Neural cell (in vitro differentiated cells): Measurements from ENCODE around the gene NTNG1.

Experiments
- EP300 ChIP-seq: fragments of 450-650 bp; conservative IDR thresholded peaks from 2 replicates; pipeline ENCODE4 v1.6.1; 2014; ENCODE audit warnings: antibody characterized with exemption, mild to moderate bottlenecking, moderate library complexity; ENCODE audit not compliant: poor library complexity, severe bottlenecking
- EZH2 ChIP-seq: fragments of 200-600, 300-800 bp; shearing (Covaris generic), sonication (generic); IDR thresholded peaks from 2 replicates; pipeline ENCODE4 v1.6.1; 2014; ENCODE audit warnings: antibody characterized with exemption, low read length, borderline replicate concordance, mild to moderate bottlenecking; ENCODE audit not compliant: insufficient read depth, poor library complexity, severe bottlenecking
- POLR2AphosphoS5 ChIP-seq: IDR thresholded peaks from 2 replicates; pipeline ENCODE4 v1.6.1; 2012
- RAD21 ChIP-seq: fragments of 450-650 bp; conservative IDR thresholded peaks from 2 replicates; pipeline ENCODE4 v1.6.1; 2014; ENCODE audit warnings: antibody characterized with exemption, mild to moderate bottlenecking, moderate library complexity
- SMC3 ChIP-seq: fragments of 450-650 bp; conservative IDR thresholded peaks from 2 replicates; pipeline ENCODE4 v1.6.1; 2014; ENCODE audit warnings: antibody characterized with exemption, mild to moderate bottlenecking, moderate library complexity; ENCODE audit not compliant: poor library complexity
- TAF1 ChIP-seq: IDR thresholded peaks from 2 replicates; pipeline ENCODE4 v1.6.1; 2012; ENCODE audit warnings: low read depth
- TF ChIP-seq, protein P1 (sequence below): fragments of 450-650 bp; IDR thresholded peaks from 2 replicates; pipeline ENCODE4 v1.5.1; 2014; ENCODE audit warnings: antibody characterized with exemption, mild to moderate bottlenecking, moderate library complexity; ENCODE audit not compliant: poor library complexity, severe bottlenecking
- TF ChIP-seq, protein P2 (sequence below): IDR thresholded peaks from 2 replicates; pipeline ENCODE4 v1.6.1; 2012; ENCODE audit warnings: borderline replicate concordance

DNA sequence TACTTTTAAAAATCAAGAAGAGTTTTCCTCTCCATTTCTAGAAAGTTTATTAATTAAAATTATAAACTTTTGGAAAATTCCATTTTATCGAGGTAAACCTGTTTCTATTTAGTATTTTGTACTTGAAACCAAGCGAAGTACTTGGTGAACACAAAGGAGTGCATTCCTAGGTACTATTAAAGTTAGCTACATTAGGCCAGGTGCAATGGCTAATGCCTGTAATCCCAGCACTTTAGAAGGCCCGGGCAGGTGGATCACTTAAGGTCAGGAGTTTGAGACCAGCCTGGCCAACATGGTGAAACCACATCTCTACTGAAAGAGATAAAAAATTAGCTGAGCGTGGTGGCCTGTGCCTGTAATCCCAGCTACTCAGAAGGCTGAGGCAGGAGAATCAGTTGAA, 292.2 kb downstream of the NTNG1 start:
- TF ChIP-seq, protein P1, sequence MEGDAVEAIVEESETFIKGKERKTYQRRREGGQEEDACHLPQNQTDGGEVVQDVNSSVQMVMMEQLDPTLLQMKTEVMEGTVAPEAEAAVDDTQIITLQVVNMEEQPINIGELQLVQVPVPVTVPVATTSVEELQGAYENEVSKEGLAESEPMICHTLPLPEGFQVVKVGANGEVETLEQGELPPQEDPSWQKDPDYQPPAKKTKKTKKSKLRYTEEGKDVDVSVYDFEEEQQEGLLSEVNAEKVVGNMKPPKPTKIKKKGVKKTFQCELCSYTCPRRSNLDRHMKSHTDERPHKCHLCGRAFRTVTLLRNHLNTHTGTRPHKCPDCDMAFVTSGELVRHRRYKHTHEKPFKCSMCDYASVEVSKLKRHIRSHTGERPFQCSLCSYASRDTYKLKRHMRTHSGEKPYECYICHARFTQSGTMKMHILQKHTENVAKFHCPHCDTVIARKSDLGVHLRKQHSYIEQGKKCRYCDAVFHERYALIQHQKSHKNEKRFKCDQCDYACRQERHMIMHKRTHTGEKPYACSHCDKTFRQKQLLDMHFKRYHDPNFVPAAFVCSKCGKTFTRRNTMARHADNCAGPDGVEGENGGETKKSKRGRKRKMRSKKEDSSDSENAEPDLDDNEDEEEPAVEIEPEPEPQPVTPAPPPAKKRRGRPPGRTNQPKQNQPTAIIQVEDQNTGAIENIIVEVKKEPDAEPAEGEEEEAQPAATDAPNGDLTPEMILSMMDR = no peak
- TF ChIP-seq RAD21 (no peak), EZH2 (no peak), EP300 (no peak), SMC3 (no peak), TAF1 (no peak), POLR2AphosphoS5 (no peak)
- TF ChIP-seq, protein P2, sequence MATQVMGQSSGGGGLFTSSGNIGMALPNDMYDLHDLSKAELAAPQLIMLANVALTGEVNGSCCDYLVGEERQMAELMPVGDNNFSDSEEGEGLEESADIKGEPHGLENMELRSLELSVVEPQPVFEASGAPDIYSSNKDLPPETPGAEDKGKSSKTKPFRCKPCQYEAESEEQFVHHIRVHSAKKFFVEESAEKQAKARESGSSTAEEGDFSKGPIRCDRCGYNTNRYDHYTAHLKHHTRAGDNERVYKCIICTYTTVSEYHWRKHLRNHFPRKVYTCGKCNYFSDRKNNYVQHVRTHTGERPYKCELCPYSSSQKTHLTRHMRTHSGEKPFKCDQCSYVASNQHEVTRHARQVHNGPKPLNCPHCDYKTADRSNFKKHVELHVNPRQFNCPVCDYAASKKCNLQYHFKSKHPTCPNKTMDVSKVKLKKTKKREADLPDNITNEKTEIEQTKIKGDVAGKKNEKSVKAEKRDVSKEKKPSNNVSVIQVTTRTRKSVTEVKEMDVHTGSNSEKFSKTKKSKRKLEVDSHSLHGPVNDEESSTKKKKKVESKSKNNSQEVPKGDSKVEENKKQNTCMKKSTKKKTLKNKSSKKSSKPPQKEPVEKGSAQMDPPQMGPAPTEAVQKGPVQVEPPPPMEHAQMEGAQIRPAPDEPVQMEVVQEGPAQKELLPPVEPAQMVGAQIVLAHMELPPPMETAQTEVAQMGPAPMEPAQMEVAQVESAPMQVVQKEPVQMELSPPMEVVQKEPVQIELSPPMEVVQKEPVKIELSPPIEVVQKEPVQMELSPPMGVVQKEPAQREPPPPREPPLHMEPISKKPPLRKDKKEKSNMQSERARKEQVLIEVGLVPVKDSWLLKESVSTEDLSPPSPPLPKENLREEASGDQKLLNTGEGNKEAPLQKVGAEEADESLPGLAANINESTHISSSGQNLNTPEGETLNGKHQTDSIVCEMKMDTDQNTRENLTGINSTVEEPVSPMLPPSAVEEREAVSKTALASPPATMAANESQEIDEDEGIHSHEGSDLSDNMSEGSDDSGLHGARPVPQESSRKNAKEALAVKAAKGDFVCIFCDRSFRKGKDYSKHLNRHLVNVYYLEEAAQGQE = no peak
